GM21529 (cell line): ENCODE data around the gene P3H2.
A peak's percentile ranks its signal among the peaks of the same experiment; 100 is the strongest.

ENCODE experiments used
- ATAC-seq: cut with Tn5 transposase; IDR thresholded peaks from one replicate; pipeline ENCODE4 v1.9.1; 2021; ENCODE audit not compliant: unreplicated experiment

The P3H2 gene

GRCh38 chr3:189990826-189991225, 129.9 kb downstream of the P3H2 start:
- no peak for ATAC-seq

- no peak for ATAC-seq
These were observed 131.8 kb downstream of the P3H2 start for GRCh38 chr3:189988854-189989253.

GRCh38 chr3:189988322-189988721, 132.4 kb downstream of the P3H2 start:
- no peak for ATAC-seq

- no peak for ATAC-seq
These were observed 134.7 kb downstream of the P3H2 start for GRCh38 chr3:189985948-189986347.

DNA sequence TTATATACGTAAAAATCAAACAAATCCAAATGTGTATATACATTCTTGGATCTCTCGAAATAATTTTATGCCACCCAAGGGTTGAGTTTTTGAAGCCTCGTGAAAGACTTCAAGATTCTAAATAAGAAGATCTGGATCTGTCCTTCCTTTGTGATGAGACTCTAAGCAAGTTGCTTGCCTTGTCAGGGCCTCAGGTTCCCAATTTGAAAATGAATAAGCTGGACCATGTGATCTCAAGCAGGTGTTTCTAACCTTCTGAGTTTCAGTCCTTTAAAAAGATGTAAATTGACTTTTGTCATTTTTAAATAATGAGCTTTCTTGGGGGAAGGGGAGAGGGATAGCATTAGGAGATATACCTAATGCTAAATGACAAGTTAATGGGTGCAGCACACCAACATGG, 137.1 kb downstream of the P3H2 start:
- ATAC-seq: no peak

GRCh38 chr3:189982321-189982945, 138.3 kb downstream of the P3H2 start:
- no peak for ATAC-seq

DNA sequence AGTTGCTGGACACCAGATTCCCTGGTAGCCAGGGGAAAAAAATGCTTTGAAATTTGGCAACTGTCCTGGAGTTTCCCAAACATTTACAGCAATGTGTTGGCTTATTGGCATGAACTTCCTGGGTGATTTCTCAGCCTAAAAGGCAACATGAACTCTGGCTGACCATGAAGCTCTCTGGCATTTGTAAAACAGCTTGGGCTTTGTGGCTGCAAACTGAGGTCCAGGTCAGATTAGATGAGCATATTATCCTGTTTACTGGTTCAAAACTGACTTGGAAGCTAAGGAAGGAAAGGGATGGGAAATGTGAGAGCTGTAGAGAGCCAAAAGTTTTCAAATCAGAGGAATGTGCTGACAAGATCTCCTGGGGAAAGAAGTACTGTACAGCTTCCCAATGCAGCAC, 139.0 kb downstream of the P3H2 start:
- ATAC-seq: no peak

DNA sequence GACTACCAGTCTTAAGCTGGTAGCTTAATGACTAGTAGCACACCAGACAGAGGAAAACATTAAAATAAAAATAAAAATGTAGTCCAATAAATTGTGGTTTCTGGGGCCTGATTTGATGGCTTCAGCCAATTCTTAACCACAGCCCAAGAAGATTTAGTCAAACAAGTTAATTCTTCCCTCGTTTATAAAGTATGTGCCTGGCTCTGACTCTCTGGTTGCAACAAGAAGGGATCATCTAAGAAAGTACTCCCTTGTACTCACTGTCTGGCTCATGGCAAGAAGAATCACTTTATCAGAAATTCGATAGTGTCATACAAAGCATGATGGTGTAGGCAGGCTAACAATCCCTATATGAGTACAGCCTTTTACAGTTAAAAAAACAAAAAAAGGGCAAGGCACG, 141.9 kb downstream of the P3H2 start:
- no peak for ATAC-seq

- no peak for ATAC-seq
These were observed 143.5 kb downstream of the P3H2 start for GRCh38 chr3:189977174-189977573.

DNA sequence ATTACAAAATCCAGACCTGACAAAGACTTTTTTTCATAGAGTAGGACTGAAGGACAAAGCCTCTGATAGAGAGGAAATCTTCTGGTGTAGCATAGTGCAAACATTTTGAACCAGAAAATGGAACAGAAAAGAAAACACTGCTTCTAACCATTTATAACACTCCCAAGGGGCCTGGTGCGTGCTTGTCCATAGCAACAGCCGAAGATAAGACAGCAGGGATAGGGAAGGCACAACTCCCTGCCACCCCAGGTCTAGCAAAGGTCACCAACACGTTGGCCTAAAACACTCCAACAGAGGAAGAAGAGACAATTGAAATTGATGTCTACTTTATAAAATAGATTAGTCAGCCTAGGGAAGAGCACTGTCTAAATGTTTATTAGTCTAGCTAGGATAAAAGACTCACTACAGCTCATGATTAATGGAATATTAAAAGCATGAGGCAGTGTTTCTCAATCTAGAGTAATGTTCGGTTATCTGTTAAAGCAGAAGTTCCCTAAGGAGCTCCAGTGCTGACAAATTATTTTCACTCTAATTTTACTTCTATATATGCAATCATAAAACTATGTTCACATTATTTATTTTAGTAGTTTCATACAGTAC, 145.2 kb downstream of the P3H2 start:
- ATAC-seq: no peak

DNA sequence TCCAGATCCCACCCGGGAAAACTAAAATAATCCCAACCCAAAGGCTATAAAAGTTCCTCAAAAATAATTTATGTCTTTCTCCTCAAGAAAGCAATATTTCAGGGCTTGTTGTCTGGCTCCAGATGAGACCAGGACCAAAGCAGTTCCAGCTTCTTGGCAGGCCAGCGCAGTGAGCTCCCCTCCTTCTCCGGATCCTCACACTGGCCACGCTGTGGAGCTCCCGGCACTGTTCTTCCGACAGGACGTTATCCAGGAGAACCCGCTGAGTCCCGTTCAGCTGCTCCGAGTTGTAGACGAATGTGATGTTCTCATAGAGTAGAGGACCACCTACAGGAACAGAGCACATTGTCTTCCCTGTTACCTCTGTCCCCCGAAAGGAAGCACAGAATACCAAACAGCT, 146.3 kb downstream of the P3H2 start:
- no peak for ATAC-seq

- ATAC-seq: peak; percentile 82
These were observed 153.3 kb downstream of the P3H2 start for GRCh38 chr3:189967254-189967865.

DNA sequence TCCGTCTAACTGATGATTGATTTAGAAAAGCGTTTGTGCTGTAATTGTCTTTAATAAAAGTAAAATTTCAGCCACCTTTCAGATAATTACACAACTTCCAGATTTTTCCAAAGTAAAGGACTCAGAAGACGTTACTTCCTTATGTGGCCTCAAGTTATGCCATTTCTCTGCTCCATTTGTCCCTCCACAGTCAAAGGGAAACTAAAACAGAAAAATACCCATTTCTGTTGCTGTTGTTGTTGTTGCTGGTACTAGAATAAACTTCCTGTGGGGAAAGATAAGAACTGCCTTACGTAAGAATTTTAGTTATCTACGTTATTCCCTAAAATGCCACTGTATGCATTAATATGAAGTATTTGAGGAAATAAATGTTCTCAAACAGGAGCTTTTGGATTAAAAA, 153.9 kb downstream of the P3H2 start:
- peak; percentile 75 for ATAC-seq

DNA sequence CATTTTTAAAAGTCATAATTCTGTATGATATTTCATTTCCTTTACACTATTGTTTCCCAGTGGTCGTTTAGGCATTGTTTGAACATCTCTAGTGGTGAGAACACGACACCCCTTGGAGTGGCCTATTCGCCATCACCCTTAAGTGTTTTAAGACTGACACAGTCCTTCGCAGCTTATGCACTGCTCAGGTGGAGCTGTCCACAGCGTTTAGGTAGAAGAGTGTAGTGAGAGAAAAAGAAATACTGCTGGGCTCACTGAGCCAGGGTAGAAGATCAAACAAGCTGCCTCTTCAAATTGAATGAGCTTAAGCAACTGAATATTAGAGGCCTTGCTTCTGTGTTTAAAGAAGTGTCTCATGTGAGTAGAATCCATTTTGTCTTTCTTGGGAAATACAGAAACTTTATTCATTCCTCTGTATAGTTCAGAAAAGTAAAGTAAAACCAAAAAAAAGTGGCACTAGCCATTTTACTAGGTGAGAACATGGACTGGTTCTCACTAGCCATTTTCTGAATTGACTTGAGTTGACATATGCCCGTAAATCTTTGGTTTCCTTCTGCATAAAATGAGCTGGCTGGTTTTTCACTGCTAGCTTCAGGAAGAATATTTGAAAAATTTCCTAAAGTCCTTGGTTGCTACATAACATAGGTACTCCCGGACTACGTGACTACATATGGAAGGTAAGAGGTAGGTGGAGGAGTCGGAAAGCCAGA, 155.9 kb downstream of the P3H2 start:
- ATAC-seq: no peak

DNA sequence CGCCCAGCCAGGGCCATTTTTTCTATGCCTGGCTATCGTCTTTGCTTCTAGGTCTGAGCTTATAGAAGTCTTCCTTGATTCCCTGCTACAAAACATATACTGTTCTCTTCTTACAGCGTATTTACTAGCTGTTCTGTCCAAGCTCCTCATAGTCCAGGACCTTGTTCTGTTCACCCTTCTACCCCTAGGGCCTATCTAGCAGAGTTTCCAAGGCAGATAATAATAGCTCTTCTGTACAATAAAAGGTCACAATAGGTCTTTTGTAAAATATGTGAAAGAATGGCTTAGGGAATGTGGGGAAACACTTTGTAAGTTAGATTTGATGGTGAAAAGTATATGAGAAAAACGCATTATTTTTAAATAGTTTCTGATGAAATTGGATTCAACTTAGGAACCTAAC, 158.2 kb downstream of the P3H2 start:
- no peak for ATAC-seq

DNA sequence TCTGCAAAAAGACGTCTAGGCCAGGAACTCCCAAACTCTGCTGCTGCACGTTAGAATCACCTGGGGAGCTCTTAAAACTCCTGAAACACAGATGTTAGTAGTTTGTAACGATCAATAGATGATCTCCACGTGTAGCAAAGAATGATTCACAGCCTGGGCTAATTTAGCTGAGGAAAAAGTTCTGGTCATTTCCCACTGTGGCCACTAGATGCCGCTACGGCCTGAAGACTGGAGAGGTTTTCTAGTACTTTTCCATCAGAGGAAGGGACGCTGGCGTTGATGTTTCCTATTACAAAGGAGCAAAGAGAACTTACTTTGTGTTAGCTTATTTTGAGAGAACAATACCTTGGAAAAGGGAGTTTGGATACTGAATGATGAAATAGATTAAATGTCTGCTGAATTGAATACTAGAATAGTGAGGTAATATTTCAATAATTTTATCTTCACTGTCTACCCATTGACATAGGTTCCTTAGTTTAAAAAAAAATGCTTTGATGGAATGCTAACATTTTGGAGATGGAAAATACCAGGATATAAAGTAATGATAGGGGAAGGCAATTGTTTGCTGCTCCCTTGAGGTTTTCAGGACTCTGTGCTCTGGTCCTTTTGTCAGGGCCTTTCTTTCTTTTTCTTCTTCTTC, 159.1 kb downstream of the P3H2 start:
- ATAC-seq: peak; percentile 88

GRCh38 chr3:189961086-189961485, 159.6 kb downstream of the P3H2 start:
- peak; percentile 8 for ATAC-seq

DNA sequence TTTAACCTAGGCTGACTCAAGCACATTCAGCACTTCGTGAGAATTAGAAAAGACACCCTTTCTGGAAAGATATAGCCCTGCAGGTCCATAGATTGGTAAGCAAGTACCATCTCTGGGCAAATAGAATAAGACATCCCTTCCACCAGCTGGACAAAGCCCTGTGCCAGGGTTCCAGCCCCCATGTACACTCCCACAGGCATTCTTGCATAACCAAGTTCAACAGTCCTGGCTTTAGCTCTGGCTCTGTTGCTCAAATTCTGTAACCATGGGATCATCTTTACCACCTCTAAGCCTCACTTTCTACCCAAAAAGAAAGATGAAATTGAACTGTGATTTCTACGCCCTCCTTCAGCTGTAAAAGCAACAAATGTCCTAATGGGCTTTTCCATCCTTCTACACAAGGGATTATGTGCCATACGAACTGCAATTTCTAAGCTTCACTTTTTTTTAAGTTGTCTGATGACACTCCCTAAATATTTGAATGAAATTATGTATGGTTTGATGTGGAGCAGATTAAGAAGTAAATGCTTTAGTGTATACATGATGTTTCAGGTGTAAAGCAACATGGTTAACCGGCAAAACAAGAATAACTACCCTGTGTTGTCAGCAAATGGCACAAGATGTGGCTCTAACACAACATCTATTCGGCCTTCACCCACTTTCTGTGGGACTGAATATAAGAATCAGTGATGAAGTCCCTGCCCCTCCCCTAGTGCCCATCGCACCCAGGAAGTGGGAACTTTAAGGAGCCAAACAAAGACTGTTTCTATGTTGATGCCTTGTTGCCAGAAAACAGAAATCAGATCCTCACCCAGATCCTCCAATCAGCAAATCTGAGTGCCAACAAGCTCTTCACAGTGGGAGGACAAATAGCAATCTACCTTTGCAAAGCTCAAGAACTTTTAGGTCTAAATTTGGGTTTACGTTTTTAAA, 165.7 kb downstream of the P3H2 start:
- ATAC-seq: no peak

GRCh38 chr3:189953551-189953950, 167.1 kb downstream of the P3H2 start:
- ATAC-seq: no peak

GRCh38 chr3:189952272-189952671, 168.4 kb downstream of the P3H2 start:
- no peak for ATAC-seq
